GM23338 (cell line): ENCODE data around the gene SPTBN2.
"Not testable (repeated sequence)": the region's sequence is repeated elsewhere in the genome, so short reads cannot be mapped to it uniquely, and the experiment has no call there.

Experiments used
- CREB1 ChIP-seq: fragments of 250-450 bp; sonication (Bioruptor Pico); IDR thresholded peaks from 2 replicates; pipeline ENCODE4 v1.5.0; 2020; ENCODE audit warnings: low read depth, mild to moderate bottlenecking, moderate library complexity
- CTCF ChIP-seq, 2 experiments: fragments of 200-600 bp in 1 of 2; sonication (generic) in 1 of 2; conservative IDR thresholded peaks; 2 replicates each; pipeline versions ENCODE4 v1.5.1 to v1.6.1; 2016 to 2017; ENCODE audit warnings: antibody characterized with exemption in 2 of 2, low read depth in 2 of 2, mild to moderate bottlenecking in 2 of 2, moderate library complexity in 1 of 2
- ETS1 ChIP-seq: IDR thresholded peaks from 2 replicates; pipeline ENCODE4 v1.6.1; 2016; ENCODE audit warnings: antibody characterized with exemption
- EZH2 ChIP-seq: fragments of 200-600 bp; sonication (generic); IDR thresholded peaks from one replicate; pipeline ENCODE4 v1.8.0; 2017; ENCODE audit warnings: antibody characterized with exemption, mild to moderate bottlenecking, low read depth; ENCODE audit not compliant: unreplicated experiment
- EZH2phosphoT487 ChIP-seq: fragments of 200-600 bp; sonication (generic); IDR thresholded peaks from one replicate; pipeline ENCODE4 v1.8.1; 2018; ENCODE audit warnings: antibody characterized with exemption; ENCODE audit not compliant: unreplicated experiment
- JUNB ChIP-seq: IDR thresholded peaks from one replicate; pipeline ENCODE4 v1.6.1; 2016; ENCODE audit warnings: antibody characterized with exemption; ENCODE audit not compliant: unreplicated experiment
- POLR2AphosphoS5 ChIP-seq: IDR thresholded peaks from 2 replicates; pipeline ENCODE4 v1.6.1; 2016; ENCODE audit warnings: antibody characterized with exemption, low read depth
- REST ChIP-seq: IDR thresholded peaks from one replicate; pipeline ENCODE4 v1.6.1; 2018; ENCODE audit warnings: antibody characterized with exemption; ENCODE audit not compliant: unreplicated experiment
- STAT1 ChIP-seq: IDR thresholded peaks from one replicate; pipeline ENCODE4 v1.6.1; 2016; ENCODE audit warnings: antibody characterized with exemption; ENCODE audit not compliant: unreplicated experiment
- ZNF114 ChIP-seq: fragments of 250-450 bp; sonication (Bioruptor Pico); IDR thresholded peaks from 2 replicates; pipeline ENCODE4 v1.5.0; 2020; ENCODE audit warnings: mild to moderate bottlenecking, moderate library complexity
- ZNF331 ChIP-seq: fragments of 250-450 bp; sonication (Bioruptor Pico); IDR thresholded peaks from 2 replicates; pipeline ENCODE4 v1.5.0; 2020; ENCODE audit warnings: low read depth, mild to moderate bottlenecking, moderate library complexity

GRCh38 chr11:66724167-66724566, 4.8 kb downstream of the SPTBN2 start:
- not testable (repeated sequence) for TF ChIP-seq CTCF (conservative IDR thresholded peaks at IDR 0.05; ENCODE audit: low read depth in 2 of 2); EZH2; POLR2AphosphoS5; ETS1; EZH2phosphoT487; REST; CREB1; JUNB; ZNF331 (CRISPR knock-in tag); ZNF114; STAT1
